ENCODE results near the gene PKDCC.

The PKDCC gene

DNA sequence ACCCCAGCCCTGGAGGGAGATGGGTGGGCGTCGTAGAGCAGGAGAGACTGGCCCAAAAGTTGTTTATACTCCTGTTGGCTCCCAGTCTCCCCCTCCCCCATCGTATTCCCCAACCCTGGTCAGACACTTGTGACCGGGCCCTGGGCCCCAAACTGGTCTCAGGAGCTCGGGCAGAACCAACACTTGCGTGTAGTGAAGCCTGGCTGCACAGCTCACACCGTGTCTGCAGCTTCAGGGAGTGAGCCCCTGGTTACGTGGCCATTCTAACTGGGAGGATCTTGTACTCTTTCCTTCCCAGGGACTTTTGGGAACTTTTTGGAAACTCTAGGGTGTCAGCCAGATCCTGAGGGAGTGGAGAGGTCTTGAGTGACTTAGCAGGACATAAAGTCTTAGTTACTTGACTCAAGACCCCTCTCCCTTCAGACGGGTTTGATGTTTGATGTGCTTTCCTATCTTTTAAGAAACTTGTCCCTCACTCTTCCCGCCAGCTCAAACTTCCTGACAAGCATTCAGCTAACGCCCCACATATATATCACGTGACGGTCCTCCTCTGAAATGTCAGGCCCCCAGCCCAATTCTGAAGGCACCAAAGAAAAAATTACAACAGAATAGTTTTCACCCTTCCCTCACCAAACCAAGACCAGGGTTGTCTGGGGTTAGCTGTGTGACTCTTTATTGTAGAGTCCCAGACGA, 2.3 kb downstream of the PKDCC start:
- no peak overlapping the region for H3K4me3 ChIP-seq (replicated peaks; ENCODE audit: low read depth, low read length)
- TF ChIP-seq, protein P1, sequence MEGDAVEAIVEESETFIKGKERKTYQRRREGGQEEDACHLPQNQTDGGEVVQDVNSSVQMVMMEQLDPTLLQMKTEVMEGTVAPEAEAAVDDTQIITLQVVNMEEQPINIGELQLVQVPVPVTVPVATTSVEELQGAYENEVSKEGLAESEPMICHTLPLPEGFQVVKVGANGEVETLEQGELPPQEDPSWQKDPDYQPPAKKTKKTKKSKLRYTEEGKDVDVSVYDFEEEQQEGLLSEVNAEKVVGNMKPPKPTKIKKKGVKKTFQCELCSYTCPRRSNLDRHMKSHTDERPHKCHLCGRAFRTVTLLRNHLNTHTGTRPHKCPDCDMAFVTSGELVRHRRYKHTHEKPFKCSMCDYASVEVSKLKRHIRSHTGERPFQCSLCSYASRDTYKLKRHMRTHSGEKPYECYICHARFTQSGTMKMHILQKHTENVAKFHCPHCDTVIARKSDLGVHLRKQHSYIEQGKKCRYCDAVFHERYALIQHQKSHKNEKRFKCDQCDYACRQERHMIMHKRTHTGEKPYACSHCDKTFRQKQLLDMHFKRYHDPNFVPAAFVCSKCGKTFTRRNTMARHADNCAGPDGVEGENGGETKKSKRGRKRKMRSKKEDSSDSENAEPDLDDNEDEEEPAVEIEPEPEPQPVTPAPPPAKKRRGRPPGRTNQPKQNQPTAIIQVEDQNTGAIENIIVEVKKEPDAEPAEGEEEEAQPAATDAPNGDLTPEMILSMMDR (IDR thresholded peaks at IDR 0.05; ENCODE audit: low read depth, low read length, missing control alignments), result no peak
- no peak for DNase-seq (ENCODE audit: extremely low read depth, low read depth)

DNA sequence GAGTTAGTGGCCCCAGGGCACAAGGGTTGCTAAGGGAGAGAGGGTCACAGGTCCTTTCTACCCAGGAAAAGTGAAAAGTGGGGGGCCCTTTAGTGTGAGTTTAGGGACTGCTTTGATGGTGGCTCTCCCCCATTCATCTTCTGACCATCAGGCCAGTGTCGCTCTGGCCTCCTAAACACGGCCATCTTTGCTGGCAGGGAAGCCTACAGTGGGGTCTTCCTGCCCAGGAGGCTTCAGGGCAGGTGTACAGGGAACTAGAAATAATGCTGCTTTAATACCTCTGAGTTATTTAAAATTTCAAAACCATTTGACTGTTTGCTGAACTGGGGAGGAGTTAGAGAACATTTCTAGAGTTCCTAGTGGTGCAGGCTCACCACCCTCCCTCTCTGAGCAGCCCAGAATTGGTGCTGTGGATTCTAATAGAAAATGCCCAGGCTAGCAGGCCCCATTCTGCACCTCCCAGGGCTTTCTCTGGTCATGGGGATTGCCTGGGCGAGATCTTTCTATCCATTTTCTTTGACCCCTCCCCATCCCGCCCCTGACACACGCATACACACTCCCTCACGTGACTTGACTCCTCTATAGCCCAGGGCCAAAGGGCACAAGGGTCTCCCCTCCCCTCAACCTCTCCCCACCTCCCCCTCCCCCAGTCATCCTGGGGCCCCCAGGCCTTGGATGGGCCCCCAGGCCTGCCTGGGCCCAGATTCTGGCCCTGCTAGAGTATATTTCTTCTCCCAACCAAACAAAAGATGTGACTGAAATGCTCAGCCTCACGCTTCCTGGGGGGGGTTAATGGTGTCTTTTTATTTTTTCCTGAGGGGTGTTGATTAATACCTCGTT, 3.1 kb downstream of the PKDCC start:
- DNase-seq (ENCODE audit: extremely low read depth, low read depth), result no peak
- H3K4me3 ChIP-seq (replicated peaks; ENCODE audit: low read depth, low read length), result no peak overlapping the region
- TF ChIP-seq, protein P1 (IDR thresholded peaks at IDR 0.05; ENCODE audit: low read depth, low read length, missing control alignments), result no peak

GRCh38 chr2:42051543-42052235, 3.9 kb downstream of the PKDCC start:
- TF ChIP-seq, protein P1 (IDR thresholded peaks at IDR 0.05; ENCODE audit: low read depth, low read length, missing control alignments), result no peak
- DNase-seq (ENCODE audit: extremely low read depth, low read depth), result no peak
- H3K4me3 ChIP-seq (replicated peaks; ENCODE audit: low read depth, low read length), result no peak overlapping the region

- no peak for DNase-seq (ENCODE audit: extremely low read depth, low read depth)
- TF ChIP-seq, protein P1 (IDR thresholded peaks at IDR 0.05; ENCODE audit: low read depth, low read length, missing control alignments), result no peak
- H3K4me3 ChIP-seq (replicated peaks; ENCODE audit: low read depth, low read length), result no peak overlapping the region
These were observed 5.1 kb downstream of the PKDCC start for GRCh38 chr2:42052702-42053481.

GRCh38 chr2:42053482-42053790, 5.6 kb downstream of the PKDCC start:
- DNase-seq (ENCODE audit: extremely low read depth, low read depth), result no peak
- H3K4me3 ChIP-seq (replicated peaks; ENCODE audit: low read depth, low read length), result no peak overlapping the region

More at GRCh38 chr2:42053482-42053790, 5.6 kb downstream of the PKDCC start:
- TF ChIP-seq, protein P1 (IDR thresholded peaks at IDR 0.05; ENCODE audit: low read depth, low read length, missing control alignments), result no peak
